HCT116 (cell line): ENCODE measurements around the gene CTNND2.

Source experiments
- ATF3 ChIP-seq: IDR thresholded peaks from 2 replicates; pipeline ENCODE4 v1.6.1; 2012
- CTCF ChIP-seq, 3 experiments: fragments of 200-600 bp in 1 of 3; sonication (generic) in 1 of 3; IDR thresholded peaks in 2 of 3; conservative IDR thresholded peaks in 1 of 3; 2 replicates each; pipeline ENCODE4 v1.5.1; 2012 to 2017; ENCODE audit warnings: low read depth in 2 of 3, low read length in 2 of 3, antibody characterized with exemption in 1 of 3, borderline replicate concordance in 1 of 3, control low read depth in 1 of 3, mild to moderate bottlenecking in 1 of 3, mixed read lengths in 1 of 3, mixed run types in 1 of 3, moderate library complexity in 1 of 3; ENCODE audit not compliant: insufficient read depth in 1 of 3
- EZH2phosphoT487 ChIP-seq: fragments of 200-600 bp; IDR thresholded peaks from 2 replicates; pipeline ENCODE4 v1.6.1; 2018; ENCODE audit warnings: antibody characterized with exemption, borderline replicate concordance
- POLR2AphosphoS5 ChIP-seq: IDR thresholded peaks from 2 replicates; pipeline ENCODE4 v1.6.1; 2011; ENCODE audit warnings: mild to moderate bottlenecking, low read depth, low read length, moderate library complexity
- SP1 ChIP-seq: IDR thresholded peaks from 2 replicates; pipeline ENCODE4 v1.6.1; 2012; ENCODE audit warnings: low read depth

- TF ChIP-seq ATF3 (no peak), SP1 (no peak), POLR2AphosphoS5 (no peak), CTCF (IDR thresholded peaks at IDR 0.05 in 2 of 3, conservative IDR thresholded peaks at IDR 0.05 in 1 of 3; ENCODE audit: borderline replicate concordance in 1 of 3, insufficient read depth in 1 of 3, low read depth in 2 of 3, low read length in 2 of 3) (no peak), EZH2phosphoT487 (no peak)
Measured at GRCh38 chr5:11355491-11355890, 548.8 kb downstream of the CTNND2 start.
